Tibial artery (tissue), 4 donors: ENCODE measurements around the gene MLEC.

Source experiments
- DNase-seq, 2 donors: peaks; one replicate each; pipeline ENCODE4 v3.0.0-alpha.2; 2019
- H3K27ac ChIP-seq, 2 donors: fragments of 200-600 bp; sonication (generic) in 1 of 2; 1 replicate in 1 of 2; 2 replicates in 1 of 2; pipeline ENCODE4 v1.5.1; 2018 to 2019; ENCODE audit warnings: mild to moderate bottlenecking in 1 of 2
- H3K27me3 ChIP-seq, 2 donors: fragments of 200-600 bp; sonication (generic) in 1 of 2; one replicate each; pipeline versions ENCODE4 v1.5.1 to v1.6.0; 2016 to 2019
- H3K36me3 ChIP-seq, 3 donors: fragments of 200-600 bp; sonication (generic) in 2 of 3; one replicate each; pipeline ENCODE4 v1.5.1; 2016 to 2019; ENCODE audit warnings: mild to moderate bottlenecking in 2 of 3
- H3K4me1 ChIP-seq, 4 donors: fragments of 200-600 bp; sonication (generic) in 2 of 4; 1 replicate in 3 of 4; 2 replicates in 1 of 4; pipeline ENCODE4 v1.5.1; 2016 to 2019
- H3K4me3 ChIP-seq, 2 donors: fragments of 200-600 bp; sonication (generic) in 1 of 2; 1 replicate in 1 of 2; 2 replicates in 1 of 2; pipeline ENCODE4 v1.5.1; 2018 to 2019; ENCODE audit warnings: mild to moderate bottlenecking in 2 of 2
- H3K9me3 ChIP-seq, 3 donors: fragments of 200-600 bp; sonication (generic) in 1 of 3; one replicate each; pipeline ENCODE4 v1.5.1; 2016 to 2019
- intact Hi-C: fragments of 100-400 bp; cut with DNase I; formaldehyde crosslinking; loops from one replicate; pipeline ENCODE4 v1.15.0; 2023; ENCODE audit warnings: low total_unique reads
- TF ChIP-seq, protein P1 (sequence below), 2 experiments: fragments of 200-600 bp in 1 of 2; fragments of 450-650 bp in 1 of 2; IDR thresholded peaks; one replicate each; pipeline ENCODE4 v1.5.1; 2017 to 2019; ENCODE audit warnings: antibody characterized with exemption in 2 of 2, mild to moderate bottlenecking in 1 of 2, moderate library complexity in 1 of 2

Gene MLEC, protein sequence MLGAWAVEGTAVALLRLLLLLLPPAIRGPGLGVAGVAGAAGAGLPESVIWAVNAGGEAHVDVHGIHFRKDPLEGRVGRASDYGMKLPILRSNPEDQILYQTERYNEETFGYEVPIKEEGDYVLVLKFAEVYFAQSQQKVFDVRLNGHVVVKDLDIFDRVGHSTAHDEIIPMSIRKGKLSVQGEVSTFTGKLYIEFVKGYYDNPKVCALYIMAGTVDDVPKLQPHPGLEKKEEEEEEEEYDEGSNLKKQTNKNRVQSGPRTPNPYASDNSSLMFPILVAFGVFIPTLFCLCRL

DNA sequence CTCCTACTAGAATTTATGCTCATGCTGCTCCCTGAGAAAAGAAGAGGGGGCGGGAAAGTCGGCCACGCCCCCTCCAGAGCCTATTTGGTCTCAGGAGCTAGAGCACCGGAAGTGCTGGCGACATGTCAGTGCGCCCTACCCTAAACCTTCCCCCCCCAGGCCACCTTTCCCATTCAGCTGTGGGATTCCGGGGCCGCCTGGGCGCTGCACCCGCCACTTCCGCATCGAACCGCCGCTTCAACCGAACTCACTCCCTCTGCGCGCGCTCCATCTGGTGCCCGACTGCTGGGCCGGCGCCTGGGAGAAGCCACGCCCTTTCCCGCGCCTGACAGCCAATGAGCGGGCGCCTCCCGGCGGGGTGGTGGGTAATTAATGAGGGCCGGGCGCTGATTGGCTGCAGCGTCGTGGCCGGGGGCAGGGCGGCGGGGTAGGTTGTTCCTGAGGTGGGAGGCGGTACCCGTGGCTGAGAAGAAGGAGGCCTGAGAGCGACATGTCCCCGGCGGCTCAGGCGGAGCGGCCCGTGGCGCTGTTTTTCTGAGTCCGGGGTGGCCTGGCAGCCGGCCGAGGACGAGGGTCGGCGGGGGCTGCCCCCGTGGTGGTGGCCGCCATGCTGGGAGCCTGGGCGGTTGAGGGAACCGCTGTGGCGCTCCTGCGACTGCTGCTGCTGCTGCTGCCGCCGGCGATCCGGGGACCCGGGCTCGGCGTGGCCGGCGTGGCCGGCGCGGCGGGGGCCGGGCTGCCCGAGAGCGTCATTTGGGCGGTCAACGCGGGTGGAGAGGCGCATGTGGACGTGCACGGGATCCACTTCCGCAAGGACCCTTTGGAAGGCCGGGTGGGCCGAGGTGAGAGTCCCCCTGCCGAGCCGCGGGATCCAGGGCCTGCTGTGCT is at the start of gene MLEC:
Gene MLEC, plus strand, starts transcription at position 460 of the 888 bp plus-strand sequence. Its CDS starts 148 bp downstream, at position 608.
- H3K4me1 ChIP-seq, result peaks cover 0 to 38% (median 28%) of the 10 kb centered on the region in 4 donors
- peak within 1 kb of the TSS; percentile 91 to 92 for H3K27ac ChIP-seq
- H3K9me3 ChIP-seq, result no peaks in the 10 kb centered on the region
- H3K4me3 ChIP-seq, result peak within 1 kb of the TSS; percentile 78 to 87
- peak; percentile 98 to 99 for DNase-seq
- H3K27me3 ChIP-seq, result no peaks in the 10 kb centered on the region
- TF ChIP-seq, protein P1, sequence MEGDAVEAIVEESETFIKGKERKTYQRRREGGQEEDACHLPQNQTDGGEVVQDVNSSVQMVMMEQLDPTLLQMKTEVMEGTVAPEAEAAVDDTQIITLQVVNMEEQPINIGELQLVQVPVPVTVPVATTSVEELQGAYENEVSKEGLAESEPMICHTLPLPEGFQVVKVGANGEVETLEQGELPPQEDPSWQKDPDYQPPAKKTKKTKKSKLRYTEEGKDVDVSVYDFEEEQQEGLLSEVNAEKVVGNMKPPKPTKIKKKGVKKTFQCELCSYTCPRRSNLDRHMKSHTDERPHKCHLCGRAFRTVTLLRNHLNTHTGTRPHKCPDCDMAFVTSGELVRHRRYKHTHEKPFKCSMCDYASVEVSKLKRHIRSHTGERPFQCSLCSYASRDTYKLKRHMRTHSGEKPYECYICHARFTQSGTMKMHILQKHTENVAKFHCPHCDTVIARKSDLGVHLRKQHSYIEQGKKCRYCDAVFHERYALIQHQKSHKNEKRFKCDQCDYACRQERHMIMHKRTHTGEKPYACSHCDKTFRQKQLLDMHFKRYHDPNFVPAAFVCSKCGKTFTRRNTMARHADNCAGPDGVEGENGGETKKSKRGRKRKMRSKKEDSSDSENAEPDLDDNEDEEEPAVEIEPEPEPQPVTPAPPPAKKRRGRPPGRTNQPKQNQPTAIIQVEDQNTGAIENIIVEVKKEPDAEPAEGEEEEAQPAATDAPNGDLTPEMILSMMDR (IDR thresholded peaks at IDR 0.05), result no peak
- intact Hi-C loops, result loop anchor here (5.0 kb wide), 1 partner anchor 40 kb away; no protein-coding TSS in a partner anchor
- no peaks in the 10 kb centered on the region for H3K36me3 ChIP-seq

DNA sequence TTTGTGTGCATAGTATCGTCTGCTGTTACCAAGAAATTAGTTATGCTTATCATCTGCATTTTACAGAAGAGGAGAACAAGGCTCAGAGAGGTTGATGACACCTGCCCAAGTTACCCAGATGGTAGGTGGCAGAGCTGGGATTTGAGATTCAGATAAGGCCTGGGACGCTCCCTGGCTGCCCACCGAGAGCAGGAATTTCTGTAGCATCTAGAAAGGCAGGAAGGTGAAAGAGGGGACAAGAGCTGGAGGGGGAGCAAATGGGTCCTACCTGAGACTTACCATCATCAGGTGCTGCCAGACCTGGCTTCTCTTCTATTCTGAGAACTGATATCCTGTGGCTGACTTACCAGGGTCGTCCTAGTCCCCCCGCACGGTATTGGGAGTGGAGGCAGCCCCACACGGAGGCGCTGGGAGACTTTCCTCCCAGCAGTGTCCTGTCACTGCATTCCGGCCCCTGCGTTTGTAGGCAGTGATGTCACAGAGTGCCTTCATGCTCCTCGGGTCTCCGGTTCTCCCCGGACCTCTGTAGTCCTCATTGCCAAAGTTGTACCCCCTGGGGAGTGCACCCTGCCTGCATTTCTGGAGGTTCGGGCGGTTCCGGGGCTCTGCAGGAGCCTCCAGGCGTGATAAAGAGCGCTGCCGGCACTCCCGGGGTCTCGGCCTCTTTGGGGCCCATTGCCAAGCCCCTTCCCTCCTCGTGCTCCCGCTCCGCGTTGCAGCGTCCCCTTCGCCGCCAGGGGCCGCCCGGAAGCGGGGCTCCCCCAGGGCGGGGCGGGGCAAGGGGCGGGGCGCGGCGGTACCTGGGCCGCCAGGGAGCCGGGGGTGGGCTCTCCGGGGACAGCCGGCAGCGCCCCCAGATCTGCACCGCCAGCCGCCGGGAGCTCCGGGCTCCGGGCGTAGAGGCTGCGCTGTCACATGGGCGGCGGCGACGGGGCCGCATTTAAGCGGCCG is 46.9 kb upstream of the MLEC start, which contains the start of gene CABP1:
Gene CABP1, plus strand, starts transcription at position 856 of the 951 bp plus-strand sequence. Its CDS starts 60 bp downstream, at position 916.
- no peaks in the 10 kb centered on the region for H3K9me3 ChIP-seq
- peak within 1 kb of the TSS; percentile 34 to 49 for H3K4me3 ChIP-seq
- TF ChIP-seq, protein P1 (IDR thresholded peaks at IDR 0.05), result no peak
- no peaks in the 10 kb centered on the region for H3K36me3 ChIP-seq
- H3K27ac ChIP-seq, result no peak within 1 kb of the TSS
- intact Hi-C loops, result loop anchor here (10.0 kb wide), 1 partner anchor 335 kb away; the partner anchor contains the start of gene HNF1A
- DNase-seq, result no peak
- H3K4me1 ChIP-seq, result peaks cover 0 to 18% (median 15%) of the 10 kb centered on the region in 4 donors
- H3K27me3 ChIP-seq, result peaks cover 0 to 66% of the 10 kb centered on the region in 2 donors

DNA sequence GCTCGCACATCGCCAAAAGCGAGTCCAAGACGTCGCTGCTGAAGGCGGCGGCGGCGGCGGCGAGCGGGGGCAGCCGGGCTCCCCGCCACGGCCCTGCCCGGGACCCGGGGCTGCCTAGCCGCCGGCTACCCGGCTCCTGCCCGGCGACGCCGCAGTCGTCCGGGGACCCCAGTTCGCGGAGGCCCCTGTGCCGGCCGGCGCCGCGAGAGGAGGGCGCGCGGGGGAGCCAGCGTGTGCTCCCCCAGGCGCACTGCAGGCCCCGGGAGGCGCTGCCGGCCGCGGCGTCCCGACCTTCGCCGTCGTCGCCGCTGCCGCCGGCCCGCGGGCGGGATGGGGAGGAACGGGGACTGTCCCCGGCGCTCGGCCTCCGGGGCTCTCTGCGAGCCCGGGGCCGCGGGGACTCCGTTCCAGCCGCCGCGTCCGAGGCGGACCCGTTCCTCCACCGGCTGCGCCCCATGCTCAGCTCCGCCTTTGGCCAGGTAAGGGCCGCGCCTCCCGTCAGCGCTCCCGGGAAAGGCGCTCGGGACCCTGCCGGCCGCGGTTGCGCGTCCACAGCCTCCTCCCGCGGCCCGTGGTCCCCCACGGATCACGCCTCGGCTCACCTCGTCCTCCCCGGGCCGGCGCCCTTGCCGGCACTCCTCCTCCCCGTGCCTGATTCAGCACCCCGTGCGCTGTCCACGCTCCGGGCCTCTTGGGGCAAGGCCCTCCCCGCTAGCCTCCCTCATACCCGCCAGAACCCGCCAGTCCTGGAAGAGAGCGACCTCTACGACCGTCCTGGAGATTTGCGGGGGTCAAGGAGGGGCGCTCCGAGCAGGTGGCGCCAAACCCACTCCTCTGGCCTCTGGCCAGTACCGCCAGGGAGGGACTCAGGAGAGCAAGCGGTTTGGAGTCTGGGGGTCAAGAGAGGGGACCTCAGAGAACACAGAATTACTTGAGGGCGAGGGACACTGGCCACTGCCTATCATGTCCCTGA is 45.8 kb upstream of the MLEC start:
- Histone ChIP-seq H3K36me3 (no peaks in the 10 kb centered on the region), H3K27me3 (peaks cover 0 to 77% of the 10 kb centered on the region in 2 donors), H3K9me3 (no peaks in the 10 kb centered on the region), H3K4me3 (peak overlapping the region; percentile 34 to 49), H3K27ac (no peak overlapping the region), H3K4me1 (peaks cover 0 to 18% (median 15%) of the 10 kb centered on the region in 4 donors)
- intact Hi-C loops, result loop anchor here (10.0 kb wide), 1 partner anchor 334 kb away; the partner anchor contains the start of gene HNF1A
- no peak for DNase-seq
- TF ChIP-seq, protein P1 (IDR thresholded peaks at IDR 0.05), result no peak

DNA sequence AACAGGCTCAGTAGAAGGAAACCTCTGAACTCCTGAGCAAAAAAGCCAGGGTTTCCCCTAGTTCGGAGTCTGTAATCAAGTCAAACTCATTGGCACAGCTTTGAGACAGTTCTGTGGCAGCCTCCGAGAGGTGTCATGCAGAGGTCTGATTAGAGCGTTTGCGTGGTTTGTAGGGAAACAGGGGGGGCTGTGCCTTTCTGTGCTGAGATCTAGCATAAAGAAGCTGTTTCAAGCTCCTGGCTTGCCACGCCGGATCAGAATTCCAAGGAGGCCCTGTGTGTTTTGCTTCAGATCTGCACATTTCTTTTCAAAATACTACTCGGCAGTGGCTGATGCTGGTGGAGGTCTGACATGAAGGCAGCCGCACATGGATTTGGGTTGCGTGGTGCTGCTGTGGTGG is 44.8 kb upstream of the MLEC start:
- Histone ChIP-seq H3K36me3 (no peaks in the 10 kb centered on the region), H3K4me1 (peaks cover 0 to 20% (median 15%) of the 10 kb centered on the region in 4 donors), H3K9me3 (no peaks in the 10 kb centered on the region), H3K27ac (no peak overlapping the region), H3K4me3 (no peak overlapping the region), H3K27me3 (peaks cover 0 to 79% of the 10 kb centered on the region in 2 donors)
- intact Hi-C loops, result loop anchor here (10.0 kb wide), 1 partner anchor 333 kb away; the partner anchor contains the start of gene HNF1A
- TF ChIP-seq, protein P1 (IDR thresholded peaks at IDR 0.05), result no peak
- DNase-seq, result no peak
